Stomach (tissue), 9 donors: ENCODE results near the gene GMCL2. TPM values are rescaled to one million over a fixed set of nuclear protein-coding genes. Genes with fewer than 3 reads are reported as not detected.
"Not testable (repeated sequence)": the region's sequence is repeated elsewhere in the genome, so short reads cannot be mapped to it uniquely, and the experiment has no call there.

Experiments used
- DNase-seq, 2 donors: peaks; one replicate each; pipeline versions ENCODE4 v3.0.0 to v3.0.0-alpha.2; 2013 to 2019
- H3K27ac ChIP-seq, 5 donors: fragments of 200-600 bp in 4 of 5; sonication (generic) in 4 of 5; one replicate each; pipeline ENCODE4 v1.5.1; 2013 to 2019; ENCODE audit warnings: mild to moderate bottlenecking in 1 of 5, moderate library complexity in 1 of 5
- H3K27me3 ChIP-seq, 3 donors: fragments of 200-600 bp; sonication (generic); one replicate each; pipeline ENCODE4 v1.5.1; 2017 to 2019; ENCODE audit warnings: mixed run types in 1 of 3
- H3K36me3 ChIP-seq, 4 donors: fragments of 200-600 bp; sonication (generic); 1 replicate in 3 of 4; 2 replicates in 1 of 4; pipeline ENCODE4 v1.5.1; 2016 to 2019
- H3K4me1 ChIP-seq, 4 donors: fragments of 200-600 bp; sonication (generic); one replicate each; pipeline ENCODE4 v1.5.1; 2016 to 2019
- H3K4me3 ChIP-seq, 4 donors: fragments of 200-600 bp; sonication (generic) in 3 of 4; one replicate each; pipeline ENCODE4 v1.5.1; 2016 to 2019; ENCODE audit warnings: mild to moderate bottlenecking in 1 of 4
- H3K9me3 ChIP-seq, 4 donors: fragments of 200-600 bp; sonication (generic); one replicate each; pipeline ENCODE4 v1.5.1; 2016 to 2019
- CTCF ChIP-seq, 7 experiments: fragments of 450-650 bp in 4 of 7; fragments of 200-600 bp in 3 of 7; sonication (generic) in 3 of 7; IDR thresholded peaks; one replicate each; pipeline ENCODE4 v1.5.1; 2016 to 2019; ENCODE audit warnings: antibody characterized with exemption in 7 of 7, control low read depth in 2 of 7, mild to moderate bottlenecking in 1 of 7
- EP300 ChIP-seq: sonication (generic); formaldehyde crosslinking; IDR thresholded peaks from one replicate; pipeline ENCODE4 v1.6.1; 2017; ENCODE audit warnings: antibody characterized with exemption
- POLR2A ChIP-seq, 4 donors: fragments of 450-650 bp; IDR thresholded peaks; one replicate each; pipeline ENCODE4 v1.6.1; 2016; ENCODE audit warnings: antibody characterized with exemption in 4 of 4, control low read depth in 2 of 4, mild to moderate bottlenecking in 1 of 4, moderate library complexity in 1 of 4
- POLR2AphosphoS5 ChIP-seq, 3 donors: sonication (generic); formaldehyde crosslinking; IDR thresholded peaks; one replicate each; pipeline ENCODE4 v1.6.1; 2016; ENCODE audit warnings: antibody characterized with exemption in 3 of 3
- WGBS, 5 donors: extraction: QIAGEN DNeasy Blood & Tissue Kit in 3 of 5; methylation state at CpG; one replicate each; pipeline versions ENCODE4 v1.1.5 to v1.1.7; 2013 to 2018; 5-methylcytosine and 5-hydroxymethylcytosine counted together
- intact Hi-C: fragments of 100-400 bp; cut with DNase I; formaldehyde crosslinking; loops from one replicate; pipeline ENCODE4 v1.15.1; 2023; ENCODE audit warnings: low total_unique reads
- polyA plus RNA-seq, 3 donors: library from polyadenylated mRNA; stranded (reverse); fragments of 200-250 nt; gene quantifications; one replicate each; pipeline ENCODE4 v1.2.3, GENCODE V29; 2013
- total RNA-seq, 5 donors: library from RNA; depleted of rRNA; stranded (reverse); fragments of >200 nt; gene quantifications; one replicate each; pipeline versions ENCODE4 v1.1.0 to v1.2.3, GENCODE V29; 2014 to 2016
- donor health status: healthy with polysubstance abuse.
- donor health status: Bipolar disorder and iron deficiency.
- donor health status: healthy.

GMCL2 gene
- total and polyA plus RNA-seq, 8 donors, result not detected

- Histone ChIP-seq H3K4me3 (no peak overlapping the region), H3K36me3 (no peaks in the 10 kb centered on the region), H3K4me1 (peaks cover 0 to 10% (median 6%) of the 10 kb centered on the region in 4 donors), H3K27ac (no peak overlapping the region), H3K9me3 (no peaks in the 10 kb centered on the region), H3K27me3 (peaks cover 0 to under 1% (median 0%) of the 10 kb centered on the region in 3 donors)
- no peak for DNase-seq
- WGBS, 5 donors, result 80 to 89% (median 86%) methylated on average over 12 of the region's 12 CpGs
- no peak for TF ChIP-seq POLR2A (IDR thresholded peaks at IDR 0.05)
- TF ChIP-seq EP300, result no peak
- no peak for TF ChIP-seq POLR2AphosphoS5 (IDR thresholded peaks at IDR 0.05)
- no peak for TF ChIP-seq CTCF (IDR thresholded peaks at IDR 0.05)
- intact Hi-C loops, result no loop called here
Measured at GRCh38 chr5:178199581-178200434, 12.6 kb upstream of the GMCL2 start.

GRCh38 chr5:178198706-178199105 is 11.5 kb upstream of the GMCL2 start:
- Histone ChIP-seq H3K4me3 (no peak overlapping the region), H3K4me1 (peaks cover 0 to 3% (median 2%) of the 10 kb centered on the region in 4 donors), H3K27me3 (peaks cover 0 to 12% (median 0%) of the 10 kb centered on the region in 3 donors), H3K27ac (no peak overlapping the region), H3K36me3 (no peaks in the 10 kb centered on the region), H3K9me3 (no peaks in the 10 kb centered on the region)
- WGBS, 5 donors, result 74 to 85% (median 79%) methylated on average over 9 to 11 of the region's 11 CpGs
- intact Hi-C loops, result no loop called here
- DNase-seq, result no peak
- TF ChIP-seq POLR2AphosphoS5 (IDR thresholded peaks at IDR 0.05), result no peak
- TF ChIP-seq EP300, result no peak
- no peak for TF ChIP-seq POLR2A (IDR thresholded peaks at IDR 0.05)
- TF ChIP-seq CTCF (IDR thresholded peaks at IDR 0.05), result no peak

- H3K4me3 ChIP-seq, H3K27ac ChIP-seq, DNase-seq, intact Hi-C loops, H3K36me3 ChIP-seq, H3K9me3 ChIP-seq, H3K4me1 ChIP-seq: not testable (repeated sequence)
- 70 to 85% (median 78%) methylated on average over 10 to 11 of the region's 11 CpGs for WGBS, 5 donors
- peaks cover 0 to 17% (median 0%) of the 10 kb centered on the region in 3 donors for H3K27me3 ChIP-seq
Measured at GRCh38 chr5:178198151-178198550, 11.0 kb upstream of the GMCL2 start.

- no peak overlapping the region for H3K4me3 ChIP-seq
- no peak overlapping the region for H3K27ac ChIP-seq
- H3K27me3 ChIP-seq, result peaks cover 0 to 21% (median 0%) of the 10 kb centered on the region in 3 donors
- no peaks in the 10 kb centered on the region for H3K36me3 ChIP-seq
- no peaks in the 10 kb centered on the region for H3K9me3 ChIP-seq
- 73 to 86% (median 83%) methylated on average over 7 to 8 of the region's 8 CpGs for WGBS, 5 donors
- H3K4me1 ChIP-seq, result no peaks in the 10 kb centered on the region
- TF ChIP-seq POLR2AphosphoS5 (IDR thresholded peaks at IDR 0.05) (no peak), POLR2A (IDR thresholded peaks at IDR 0.05) (no peak), CTCF (IDR thresholded peaks at IDR 0.05) (peak in 4 of 7 experiments; percentile 3 to 41 (median 12)), EP300 (no peak)
- intact Hi-C loops, result no loop called here
- no peak for DNase-seq
Measured at GRCh38 chr5:178196986-178197385, 9.8 kb upstream of the GMCL2 start.
